ACHN (cell line): Measurements from ENCODE around the gene ZNF688.
"Not testable (repeated sequence)": the region's sequence is repeated elsewhere in the genome, so short reads cannot be mapped to it uniquely, and the experiment has no call there.

Source experiments
- DNase-seq: peaks from one replicate; pipeline ENCODE4 v3.0.0-alpha.2; 2015
- in situ Hi-C: cut with HindIII; loops from 2 replicates; pipeline ENCODE4 v1.10.0; 2017; ENCODE audit warnings: low sequenced_read_pairs, low pct_ligation_motif_present, low pct_unique_long_range_greater_than_20kb

Gene ZNF688

DNA sequence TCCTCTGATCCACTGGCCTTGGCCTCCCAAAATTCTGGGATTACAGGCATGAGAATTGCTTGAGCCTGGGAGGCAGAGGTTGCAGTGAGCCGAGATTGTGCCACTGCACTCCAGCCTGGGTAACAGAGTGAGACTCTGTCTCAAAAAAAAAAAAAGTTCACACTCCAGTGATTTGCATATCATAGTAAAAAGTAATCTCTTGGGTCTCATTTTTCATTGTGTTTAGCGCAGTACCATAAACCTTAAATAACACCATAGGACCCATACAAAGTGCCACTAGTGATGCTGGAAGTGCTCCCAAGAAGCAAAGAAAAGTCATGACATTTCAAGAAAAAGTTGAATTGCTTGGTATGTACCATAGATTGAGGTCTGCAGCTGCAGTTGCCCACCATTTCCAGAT, 18.1 kb upstream of the ZNF688 start:
- in situ Hi-C loops, DNase-seq: not testable (repeated sequence)

DNA sequence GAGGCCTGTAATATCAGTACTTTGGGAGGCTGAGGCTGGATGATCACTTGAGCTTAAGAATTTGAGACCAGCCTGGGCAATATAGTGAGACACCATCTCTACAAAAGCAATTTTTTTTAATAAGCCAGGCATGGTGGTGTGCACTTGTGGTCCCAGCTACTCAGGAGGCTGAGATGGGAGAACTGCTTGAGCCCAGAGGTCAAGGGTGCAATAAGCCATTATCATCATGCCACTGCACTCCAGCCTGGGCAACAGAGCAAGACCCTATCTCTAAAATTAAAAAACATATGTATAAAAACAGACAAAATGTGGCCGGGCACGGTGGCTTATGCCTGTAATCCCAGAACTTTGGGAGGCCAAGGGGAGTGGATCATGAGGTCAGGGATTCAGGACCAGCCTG, 17.1 kb upstream of the ZNF688 start:
- in situ Hi-C loops = no loop called here
- no peak for DNase-seq

DNA sequence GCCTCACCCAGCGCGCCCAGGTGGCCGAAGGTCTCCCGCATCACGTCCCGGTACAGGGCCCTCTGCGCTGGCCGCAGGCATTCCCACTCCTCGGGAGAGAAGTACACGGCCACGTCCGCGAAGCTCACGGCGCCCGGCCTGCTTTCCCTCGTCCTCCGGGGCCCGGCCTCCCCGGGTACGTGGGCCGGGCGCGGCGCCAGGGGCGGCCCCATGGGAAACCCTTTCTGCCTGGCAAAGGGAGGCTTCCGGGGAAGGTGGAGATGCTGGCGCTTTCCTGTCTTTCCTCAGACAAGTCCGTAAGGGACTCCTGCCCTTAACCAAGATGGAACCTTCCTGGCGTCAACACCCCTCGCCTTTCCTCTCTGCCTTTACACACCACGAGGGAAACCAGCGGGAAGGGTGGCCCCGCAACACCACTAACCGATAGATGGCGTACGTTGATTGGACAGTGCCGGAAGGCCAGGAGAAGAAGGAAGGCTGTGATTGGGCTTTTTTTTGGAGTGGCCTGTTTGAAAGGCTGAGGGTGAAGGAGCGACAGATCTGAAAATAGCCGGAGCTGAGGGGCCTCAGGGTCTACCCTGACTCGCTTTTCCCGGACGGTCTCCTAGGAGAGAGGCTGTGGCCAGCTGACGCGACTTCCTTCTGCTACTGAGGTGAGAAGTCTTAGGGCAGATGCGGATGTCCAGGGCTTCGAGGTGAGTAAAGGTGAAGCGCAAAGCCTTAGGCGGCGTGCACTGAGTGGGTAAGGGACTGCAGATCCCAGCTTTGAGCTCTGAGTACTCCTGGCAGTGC, 14.1 kb upstream of the ZNF688 start, which contains the start of gene ZNF785:
Gene ZNF785 (minus strand): TSS at position 298 of the 792 bp plus-strand sequence. CDS start 86 bp downstream, at position 212.
- peak; percentile 96 for DNase-seq
- in situ Hi-C loops = no loop called here

DNA sequence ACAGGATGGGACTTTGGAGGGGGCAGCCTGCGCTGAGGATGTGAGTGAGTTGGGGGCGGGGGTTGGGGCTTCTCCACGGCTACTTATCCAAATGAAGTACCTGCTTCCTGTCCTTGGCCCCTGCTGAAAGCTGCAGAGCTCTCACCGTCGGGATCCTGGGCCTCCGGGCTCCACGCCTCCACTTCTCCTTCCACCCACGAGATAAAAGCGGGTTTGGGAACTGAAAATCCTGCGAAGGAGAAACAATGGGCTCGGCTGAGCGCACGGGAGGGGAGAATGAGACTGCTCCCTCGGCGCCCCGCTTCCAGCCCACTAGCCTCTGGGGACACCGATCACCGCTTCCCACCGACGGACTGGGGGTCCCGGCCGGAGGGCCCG, 13.5 kb upstream of the ZNF688 start:
- DNase-seq = no peak
- in situ Hi-C loops = no loop called here

DNA sequence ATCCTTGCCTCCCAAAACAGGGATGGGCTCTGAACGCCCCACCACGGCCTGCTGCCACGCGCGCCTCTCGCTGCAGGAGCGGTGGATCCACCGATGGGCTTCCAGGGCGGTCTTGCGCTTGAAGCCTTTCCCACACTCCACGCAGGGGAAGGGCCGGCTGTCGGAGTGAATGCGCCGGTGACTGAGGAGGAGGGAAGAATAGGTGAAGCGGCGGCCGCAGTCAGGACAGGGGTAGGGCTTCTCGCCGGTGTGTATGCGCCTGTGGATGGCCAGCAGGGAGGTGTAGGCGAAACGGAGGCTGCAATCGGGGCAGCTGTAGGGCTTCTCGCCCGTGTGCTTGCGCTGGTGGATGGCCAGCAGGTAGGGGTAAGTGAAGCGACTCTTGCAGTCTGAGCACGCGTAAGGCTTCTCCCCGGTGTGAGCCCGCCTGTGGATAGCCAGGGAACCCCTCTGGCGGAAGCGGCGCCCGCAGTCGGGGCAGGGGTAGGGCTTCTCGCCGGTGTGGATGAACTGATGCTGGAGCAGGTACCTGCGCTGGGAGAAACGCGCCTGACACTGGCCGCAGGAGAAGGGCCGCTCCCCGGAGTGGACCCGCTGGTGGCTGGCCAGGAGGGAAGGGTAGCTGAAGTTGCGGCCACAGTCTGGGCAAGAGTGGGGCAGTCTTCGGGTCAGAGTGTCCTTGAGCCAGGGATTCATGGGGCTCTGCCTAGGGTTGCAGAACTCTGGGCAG, 11.3 kb upstream of the ZNF688 start:
- in situ Hi-C loops = no loop called here
- DNase-seq = no peak

DNA sequence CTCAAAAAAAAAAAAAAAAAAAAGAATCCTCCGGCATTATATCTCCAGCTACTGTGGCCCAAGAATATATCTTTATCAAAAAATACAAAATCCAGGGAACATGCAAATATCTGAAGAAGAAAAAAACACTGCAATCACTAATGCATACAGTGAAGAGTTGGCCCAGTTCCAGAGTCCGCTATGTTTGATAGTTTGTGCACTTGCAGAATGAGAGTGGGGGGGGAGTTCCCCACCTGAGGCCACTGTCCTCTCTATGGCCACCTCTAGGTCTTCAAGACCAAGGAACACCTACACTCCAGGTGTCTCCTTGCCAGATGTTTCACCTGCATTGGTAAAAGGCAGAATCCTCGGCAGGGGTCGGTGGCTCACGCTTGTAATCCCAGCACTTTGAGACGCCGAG, 9.9 kb upstream of the ZNF688 start:
- in situ Hi-C loops = no loop called here
- no peak for DNase-seq

DNA sequence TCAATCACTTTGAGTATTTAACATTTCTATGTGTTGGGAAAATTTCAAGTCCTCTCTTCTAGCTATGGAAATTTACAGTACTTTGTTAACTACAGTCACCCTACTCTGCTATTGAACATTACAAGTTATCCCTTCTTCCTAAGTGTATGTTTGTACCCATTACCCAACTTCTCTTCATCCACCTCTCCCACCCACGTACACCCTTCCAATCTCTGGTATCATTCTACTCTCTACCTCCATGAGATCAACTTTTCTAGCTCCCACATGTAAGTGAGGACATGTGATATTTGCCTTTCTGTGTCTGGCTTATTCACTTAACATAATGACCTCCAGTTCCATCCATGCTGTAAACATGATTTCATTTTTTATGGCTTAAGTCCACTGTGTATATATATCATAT, 3.2 kb upstream of the ZNF688 start:
- DNase-seq = no peak
- in situ Hi-C loops = no loop called here

DNA sequence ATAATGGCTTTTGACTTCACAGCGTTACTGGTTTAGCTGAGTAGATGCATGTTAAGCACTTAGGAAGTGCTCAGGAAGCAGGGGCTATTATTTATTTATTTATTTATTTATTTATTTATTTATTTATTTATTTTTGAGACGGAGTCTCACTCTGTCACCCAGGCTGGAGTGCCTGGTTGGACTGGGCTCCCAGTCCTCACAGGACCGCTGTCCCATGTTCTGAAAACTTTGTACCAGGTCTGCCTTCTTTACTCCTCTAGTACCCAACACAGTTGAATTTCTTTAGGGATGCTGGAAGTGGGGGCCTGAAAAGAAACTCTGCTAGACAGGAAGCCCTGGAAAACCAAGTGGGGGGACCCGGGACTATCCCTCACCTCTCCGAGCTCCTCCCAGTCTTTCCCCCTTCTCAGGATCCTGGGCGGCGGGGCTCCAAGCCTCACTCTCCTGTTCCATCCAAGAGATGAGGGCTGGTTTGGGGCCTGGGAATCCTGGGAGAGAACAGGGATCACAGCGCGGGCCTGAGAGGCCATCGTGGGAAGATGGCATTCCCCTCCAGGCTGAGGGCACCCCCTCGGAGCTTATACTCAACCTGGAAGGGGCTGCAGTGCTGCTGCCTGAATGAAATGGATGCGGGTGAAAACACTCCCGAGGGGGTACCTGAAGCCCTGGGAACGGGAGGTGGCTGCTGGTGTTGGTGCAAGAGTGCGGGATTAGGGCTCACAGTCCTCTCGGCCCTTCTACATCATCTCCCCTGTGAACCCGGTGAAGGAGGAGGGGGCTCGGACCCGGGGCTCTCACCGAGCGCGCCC, 674 bp downstream of the ZNF688 start:
- in situ Hi-C loops = no loop called here
- peak; percentile 36 for DNase-seq

DNA sequence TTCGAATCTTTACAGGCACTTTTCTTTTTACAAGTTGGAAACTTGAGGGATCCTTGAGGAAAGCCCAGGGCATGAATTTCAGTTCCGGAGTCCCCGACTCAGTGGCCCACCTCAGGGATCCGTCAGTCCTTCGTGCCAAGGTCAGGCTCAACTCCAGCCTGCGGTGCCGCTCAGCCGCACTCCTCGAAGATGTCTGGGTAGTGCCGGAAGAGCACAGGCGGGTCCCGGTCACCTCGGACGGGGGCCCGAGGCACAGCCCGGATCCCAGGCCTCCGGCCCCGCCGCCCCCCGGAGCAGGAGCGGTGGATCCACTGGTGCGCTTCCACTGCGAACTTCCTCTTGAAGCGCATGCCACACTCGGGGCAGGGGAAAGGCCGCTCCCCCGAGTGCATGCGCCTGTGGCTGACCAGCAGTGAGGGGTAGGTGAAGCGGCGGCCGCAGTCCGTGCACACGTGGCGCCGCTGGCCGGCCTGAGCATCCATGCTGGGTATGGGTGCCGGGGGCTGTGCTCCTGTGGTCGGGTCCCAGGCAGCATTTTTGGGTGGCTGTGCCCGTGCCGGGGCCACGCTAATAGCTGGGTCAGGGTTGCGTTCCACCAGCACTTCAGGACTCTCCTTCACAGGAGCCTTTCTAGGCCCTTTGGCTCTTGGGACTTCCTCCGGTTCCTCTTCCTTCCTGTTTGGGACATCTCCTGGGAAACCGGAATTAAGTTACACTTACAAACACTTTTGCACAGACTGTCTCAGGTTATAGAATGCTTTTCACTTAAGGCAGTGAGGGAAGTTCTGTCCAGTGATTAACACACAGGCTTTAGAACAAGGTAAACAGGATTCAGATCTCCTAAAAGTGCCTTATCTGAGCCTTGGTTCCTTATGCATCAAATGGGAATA, 1.5 kb downstream of the ZNF688 start:
- no peak for DNase-seq
- in situ Hi-C loops = no loop called here

DNA sequence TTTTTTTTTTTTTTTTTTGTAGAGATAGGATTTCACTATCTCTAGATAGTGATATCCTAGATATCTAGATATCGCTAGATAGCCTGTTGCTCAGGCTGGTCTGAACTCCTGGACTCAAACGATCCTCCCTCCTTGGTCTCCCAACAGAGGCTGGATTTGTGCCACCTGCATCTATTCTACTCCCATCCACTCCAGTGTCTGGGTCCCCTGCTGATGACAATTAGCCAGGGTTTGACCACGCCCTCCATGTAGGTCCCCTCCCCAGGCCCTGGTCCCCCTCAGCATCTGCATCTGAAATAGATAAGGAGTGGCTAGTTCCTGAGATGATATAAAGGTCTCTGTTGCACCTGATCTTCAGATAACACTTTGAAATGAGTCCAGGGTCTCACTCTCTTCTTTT, 2.2 kb downstream of the ZNF688 start:
- no peak for DNase-seq
- in situ Hi-C loops = no loop called here

DNA sequence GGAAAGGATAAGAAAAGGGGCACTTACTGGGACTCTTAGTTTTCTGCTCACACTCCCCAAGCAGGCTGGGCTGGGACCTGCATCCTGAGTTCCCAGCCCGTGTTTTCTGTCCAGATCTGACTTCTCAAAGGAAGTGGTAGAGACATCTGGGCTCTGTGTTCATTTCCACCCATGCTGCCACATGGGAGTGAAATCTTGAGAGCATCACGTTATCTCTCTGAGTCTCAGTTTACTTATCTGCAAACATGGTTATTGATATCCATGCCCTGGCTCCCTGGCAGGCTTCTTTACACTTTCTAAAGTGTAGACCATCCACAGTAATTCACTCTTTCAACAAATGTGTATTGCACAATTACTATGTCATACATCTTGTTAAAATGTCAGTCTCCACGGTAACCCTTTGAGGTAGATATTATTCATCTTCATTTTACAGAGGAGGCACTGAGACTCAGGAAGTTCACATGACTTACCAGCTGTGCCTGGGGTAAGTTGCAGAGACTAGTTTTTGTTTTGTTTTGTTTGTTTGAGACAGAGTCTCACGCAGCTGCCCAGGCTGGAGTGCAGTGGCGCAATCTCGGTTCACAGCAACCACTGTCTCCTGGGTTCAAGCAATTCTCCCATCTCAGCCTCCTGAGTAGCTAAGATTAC, 3.4 kb downstream of the ZNF688 start:
- DNase-seq = no peak
- in situ Hi-C loops = no loop called here

DNA sequence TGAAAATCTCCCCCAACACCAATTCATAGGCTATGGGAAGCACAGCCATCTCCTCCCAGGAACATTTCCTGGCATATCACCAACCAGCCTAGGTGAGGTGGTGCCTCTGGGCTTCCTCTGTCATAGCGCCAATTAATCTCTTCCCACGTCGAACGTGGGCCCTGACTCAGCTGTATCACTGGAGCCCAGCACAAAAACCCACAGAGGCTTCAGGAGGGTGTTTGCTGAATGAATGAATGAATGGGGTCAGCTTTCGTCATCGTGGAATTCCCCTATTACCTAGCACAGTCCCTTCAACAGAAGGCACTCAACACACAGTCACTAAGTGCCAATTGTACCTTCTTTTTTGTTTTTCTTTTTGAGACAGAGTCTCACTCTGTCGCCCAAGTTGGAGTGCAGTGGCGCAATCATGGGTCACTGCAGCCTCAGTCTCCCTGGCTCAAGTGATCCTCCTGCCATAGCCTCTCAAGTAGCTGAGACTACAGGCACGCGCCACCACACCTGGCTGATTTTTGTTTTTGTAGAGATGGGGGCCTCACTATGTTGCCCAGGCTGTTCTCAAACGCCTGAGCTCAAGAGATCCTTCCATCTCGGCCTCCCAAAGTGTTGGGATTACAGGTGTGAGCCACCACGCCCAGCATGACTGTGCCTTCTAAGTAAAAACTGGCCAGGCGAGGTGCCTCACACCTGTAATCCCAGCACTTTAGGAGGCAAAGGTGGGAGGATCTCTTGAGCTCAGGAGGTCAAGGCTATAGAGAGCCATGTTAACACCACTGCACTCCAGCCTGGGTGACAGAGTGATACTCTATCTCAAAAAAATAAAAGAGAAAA, 4.1 kb downstream of the ZNF688 start:
- in situ Hi-C loops = no loop called here
- no peak for DNase-seq

DNA sequence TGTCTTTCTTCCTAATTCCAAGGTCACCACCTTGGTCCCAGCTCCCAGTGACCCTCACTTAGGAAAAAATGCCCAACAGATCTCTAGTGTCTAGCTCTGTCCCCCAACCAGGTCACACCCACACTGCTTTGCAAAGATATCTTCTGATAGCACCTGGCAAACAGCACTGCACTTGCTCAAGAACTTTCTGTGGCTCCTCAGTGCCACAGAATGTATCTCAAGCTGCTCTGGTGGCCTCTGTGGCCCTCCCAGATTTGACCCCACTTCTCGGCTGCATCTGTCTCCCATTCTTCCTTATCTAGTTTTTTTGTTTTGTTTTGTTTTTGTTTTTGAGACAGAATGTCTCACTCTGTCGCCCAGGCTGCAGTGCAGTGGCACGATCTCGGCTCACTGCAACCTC, 5.0 kb downstream of the ZNF688 start:
- in situ Hi-C loops = no loop called here

DNA sequence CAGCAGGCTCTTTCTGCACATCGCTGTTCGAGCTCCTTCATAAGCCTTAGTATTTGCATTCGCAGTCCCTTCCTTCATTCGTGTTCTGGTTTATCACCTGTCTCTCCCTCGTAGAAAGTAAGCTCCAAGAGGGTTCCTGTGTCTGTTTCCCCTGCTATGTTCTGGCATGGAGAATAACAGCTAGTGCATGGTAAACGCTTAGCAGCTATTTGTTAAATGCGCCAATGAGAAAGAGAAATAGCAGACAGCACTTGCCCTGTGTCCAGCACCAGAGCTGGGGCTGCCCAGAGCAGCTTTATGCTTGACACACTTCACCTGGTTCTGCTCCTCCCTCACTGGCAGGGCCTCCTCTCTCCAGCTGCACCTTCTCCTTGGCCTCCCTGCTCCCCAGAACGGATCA, 5.5 kb downstream of the ZNF688 start:
- no peak for DNase-seq

More for the DNA sequence above, 5.0 kb downstream of the ZNF688 start:
- no peak for DNase-seq

DNA sequence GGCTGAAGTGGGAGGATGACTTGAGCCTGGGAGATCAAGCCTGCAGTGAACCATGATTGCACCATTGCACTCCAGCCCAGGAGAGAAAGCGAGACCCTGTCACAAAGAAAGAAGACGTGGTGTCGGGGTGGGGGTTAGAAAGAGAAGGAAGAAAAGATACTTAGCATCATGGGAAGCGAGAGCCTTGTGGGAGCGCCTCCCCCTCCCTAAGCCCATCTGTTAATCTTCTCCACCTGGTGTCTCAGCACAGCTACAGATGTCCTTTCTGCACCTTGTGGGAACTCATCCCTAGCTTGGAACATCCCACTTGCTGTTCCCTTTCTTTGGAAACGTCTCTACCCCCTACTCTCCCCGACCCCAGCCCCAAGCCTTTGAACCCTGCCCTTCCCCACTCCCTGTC, 6.0 kb downstream of the ZNF688 start:
- in situ Hi-C loops = no loop called here
- no peak for DNase-seq

More for the DNA sequence above, 5.5 kb downstream of the ZNF688 start:
- in situ Hi-C loops = no loop called here

DNA sequence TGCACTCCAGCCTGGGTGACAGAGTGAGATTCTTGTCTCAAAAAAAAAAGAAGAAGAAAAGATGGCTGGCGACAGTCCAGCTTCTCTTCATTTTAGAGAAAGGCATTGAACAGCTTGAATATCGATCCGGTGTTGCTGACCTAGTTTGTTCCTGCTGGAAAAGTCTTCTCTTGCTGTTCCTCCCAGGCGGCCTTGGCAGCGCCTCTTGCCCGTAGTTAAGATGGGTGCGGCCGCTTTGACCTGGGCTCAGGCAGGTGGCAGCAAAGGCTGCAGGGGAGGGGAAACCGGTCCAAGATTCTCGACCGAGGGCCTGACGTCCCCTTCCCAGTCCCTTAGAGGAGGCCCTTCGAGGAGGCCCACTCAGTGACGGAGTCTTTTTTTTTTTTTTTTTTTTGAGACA, 9.5 kb downstream of the ZNF688 start:
- in situ Hi-C loops = no loop called here
- DNase-seq = no peak
